WTC11 (cell line): Measurements from ENCODE around the gene ABAT.
"Not testable (repeated sequence)": the region's sequence is repeated elsewhere in the genome, so short reads cannot be mapped to it uniquely, and the experiment has no call there.

ENCODE experiments used
- ELF4 ChIP-seq: sonication (generic); formaldehyde crosslinking; IDR thresholded peaks from 2 replicates; pipeline ENCODE4 v1.8.1; 2022; ENCODE audit warnings: low read depth, mild to moderate bottlenecking, moderate library complexity, missing genetic modification reagents
- NR1H2 ChIP-seq: sonication (generic); formaldehyde crosslinking; IDR thresholded peaks from 2 replicates; pipeline ENCODE4 v1.9.0; 2021; ENCODE audit warnings: mild to moderate bottlenecking, moderate library complexity, missing genetic modification reagents
- RELA ChIP-seq: sonication (generic); formaldehyde crosslinking; IDR thresholded peaks from 2 replicates; pipeline ENCODE4 v1.8.1; 2022; ENCODE audit warnings: missing genetic modification reagents, mild to moderate bottlenecking, borderline replicate concordance
- STAT6 ChIP-seq: sonication (generic); formaldehyde crosslinking; conservative IDR thresholded peaks from 2 replicates; pipeline ENCODE4 v1.8.1; 2023; ENCODE audit warnings: mild to moderate bottlenecking, low read depth, missing genetic modification reagents, moderate library complexity
- TEAD4 ChIP-seq: sonication (generic); formaldehyde crosslinking; IDR thresholded peaks from 2 replicates; pipeline ENCODE4 v1.8.0; 2022; ENCODE audit warnings: mild to moderate bottlenecking, missing genetic modification reagents
- USF1 ChIP-seq: sonication (generic); formaldehyde crosslinking; IDR thresholded peaks from 2 replicates; pipeline ENCODE4 v1.8.0; 2022; ENCODE audit warnings: mild to moderate bottlenecking, missing genetic modification reagents
- ZNF263 ChIP-seq: sonication (generic); formaldehyde crosslinking; IDR thresholded peaks from 2 replicates; pipeline ENCODE4 v1.8.1; 2022; ENCODE audit warnings: low read depth, mild to moderate bottlenecking, moderate library complexity, missing genetic modification reagents
- TF ChIP-seq, protein P1 (sequence below): fragments of 200-600 bp; IDR thresholded peaks from 2 replicates; pipeline ENCODE4 v1.8.0; 2022; ENCODE audit warnings: antibody characterized with exemption

GRCh38 chr16:8748944-8749343 lies 74.5 kb downstream of the ABAT start:
- TF ChIP-seq STAT6; NR1H2 (CRISPR knock-in tag); ZNF263; USF1 (CRISPR knock-in tag); TEAD4 (CRISPR knock-in tag); ELF4 (CRISPR knock-in tag); RELA: not testable (repeated sequence)
- TF ChIP-seq, protein P1, sequence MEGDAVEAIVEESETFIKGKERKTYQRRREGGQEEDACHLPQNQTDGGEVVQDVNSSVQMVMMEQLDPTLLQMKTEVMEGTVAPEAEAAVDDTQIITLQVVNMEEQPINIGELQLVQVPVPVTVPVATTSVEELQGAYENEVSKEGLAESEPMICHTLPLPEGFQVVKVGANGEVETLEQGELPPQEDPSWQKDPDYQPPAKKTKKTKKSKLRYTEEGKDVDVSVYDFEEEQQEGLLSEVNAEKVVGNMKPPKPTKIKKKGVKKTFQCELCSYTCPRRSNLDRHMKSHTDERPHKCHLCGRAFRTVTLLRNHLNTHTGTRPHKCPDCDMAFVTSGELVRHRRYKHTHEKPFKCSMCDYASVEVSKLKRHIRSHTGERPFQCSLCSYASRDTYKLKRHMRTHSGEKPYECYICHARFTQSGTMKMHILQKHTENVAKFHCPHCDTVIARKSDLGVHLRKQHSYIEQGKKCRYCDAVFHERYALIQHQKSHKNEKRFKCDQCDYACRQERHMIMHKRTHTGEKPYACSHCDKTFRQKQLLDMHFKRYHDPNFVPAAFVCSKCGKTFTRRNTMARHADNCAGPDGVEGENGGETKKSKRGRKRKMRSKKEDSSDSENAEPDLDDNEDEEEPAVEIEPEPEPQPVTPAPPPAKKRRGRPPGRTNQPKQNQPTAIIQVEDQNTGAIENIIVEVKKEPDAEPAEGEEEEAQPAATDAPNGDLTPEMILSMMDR = not testable (repeated sequence)
